OCI-LY1 (cell line): ENCODE results near the gene TUBA1C.

Source experiments
- H2AFZ ChIP-seq: fragments of 200-600 bp; sonication (generic), shearing (Covaris generic); 2 replicates; pipeline ENCODE4 v1.6.0; 2014; ENCODE audit warnings: antibody characterized with exemption, mild to moderate bottlenecking, low read length
- H3F3A ChIP-seq: fragments of 200-600 bp; sonication (generic), shearing (Covaris generic); 2 replicates; pipeline ENCODE4 v1.6.0; 2014; ENCODE audit warnings: mild to moderate bottlenecking, antibody characterized with exemption, low read length, moderate library complexity; ENCODE audit not compliant: insufficient read depth
- H3K27ac ChIP-seq: fragments of 200-600 bp; sonication (generic); 2 replicates; pipeline ENCODE4 v1.5.1; 2014; ENCODE audit warnings: low read length, mixed run types, mild to moderate bottlenecking, low read depth; ENCODE audit not compliant: poor library complexity, severe bottlenecking
- H3K27me3 ChIP-seq: fragments of 200-600 bp; sonication (generic); 2 replicates; pipeline ENCODE4 v1.6.0; 2014; ENCODE audit warnings: antibody characterized with exemption, mild to moderate bottlenecking, low read length, moderate library complexity; ENCODE audit not compliant: insufficient read depth
- H3K36me3 ChIP-seq: fragments of 200-600 bp; sonication (generic); 2 replicates; pipeline ENCODE4 v1.6.1; 2014; ENCODE audit warnings: mild to moderate bottlenecking, antibody characterized with exemption, low read length, moderate library complexity, mixed read lengths; ENCODE audit not compliant: insufficient read depth
- H3K4me1 ChIP-seq: fragments of 200-600 bp; sonication (generic); 2 replicates; pipeline ENCODE4 v1.5.1; 2014; ENCODE audit warnings: mild to moderate bottlenecking, low read length, moderate library complexity; ENCODE audit not compliant: insufficient read depth, severe bottlenecking
- H3K4me2 ChIP-seq: fragments of 200-600 bp; sonication (generic), shearing (Covaris generic); 2 replicates; pipeline ENCODE4 v1.6.1; 2014; ENCODE audit warnings: low read length
- H3K4me3 ChIP-seq: fragments of 200-600 bp; sonication (generic); 2 replicates; pipeline ENCODE4 v1.5.1; 2014; ENCODE audit warnings: low read length, low read depth, mild to moderate bottlenecking, mixed read lengths; ENCODE audit not compliant: poor library complexity, severe bottlenecking
- H3K79me2 ChIP-seq: fragments of 200-600 bp; shearing (Covaris generic); 2 replicates; pipeline ENCODE4 v1.6.1; 2016; ENCODE audit warnings: mixed run types, low read length, mixed read lengths; ENCODE audit not compliant: insufficient read depth
- H3K9ac ChIP-seq: fragments of 200-600 bp; sonication (generic), shearing (Covaris generic); 2 replicates; pipeline ENCODE4 v1.6.1; 2014; ENCODE audit warnings: mild to moderate bottlenecking, low read length, mixed read lengths
- H3K9me2 ChIP-seq: fragments of 200-600 bp; sonication (generic), shearing (Covaris generic); 2 replicates; pipeline ENCODE4 v1.6.1; 2014; ENCODE audit warnings: low read depth, mild to moderate bottlenecking, low read length, mixed read lengths
- H3K9me3 ChIP-seq: fragments of 200-600 bp; shearing (Covaris generic); 2 replicates; pipeline ENCODE4 v1.6.1; 2014; ENCODE audit warnings: low read length, mixed read lengths
- H4K20me1 ChIP-seq: fragments of 200-600 bp; sonication (generic), shearing (Covaris generic); 2 replicates; pipeline ENCODE4 v1.6.0; 2016; ENCODE audit warnings: mild to moderate bottlenecking, low read length; ENCODE audit not compliant: insufficient read depth
- EZH2 ChIP-seq: fragments of 200-600 bp; sonication (generic), shearing (Covaris generic); IDR thresholded peaks from 2 replicates; pipeline ENCODE4 v1.8.0; 2017; ENCODE audit warnings: borderline replicate concordance, mixed run types, mild to moderate bottlenecking, antibody characterized with exemption, low read length, moderate library complexity, mixed read lengths
- TF ChIP-seq, protein P1 (sequence below): fragments of 200-600 bp; sonication (generic), shearing (Covaris generic); IDR thresholded peaks from 2 replicates; pipeline ENCODE4 v1.5.1; 2017; ENCODE audit warnings: mild to moderate bottlenecking, antibody characterized with exemption, low read length, moderate library complexity, mixed read lengths

TUBA1C gene

DNA sequence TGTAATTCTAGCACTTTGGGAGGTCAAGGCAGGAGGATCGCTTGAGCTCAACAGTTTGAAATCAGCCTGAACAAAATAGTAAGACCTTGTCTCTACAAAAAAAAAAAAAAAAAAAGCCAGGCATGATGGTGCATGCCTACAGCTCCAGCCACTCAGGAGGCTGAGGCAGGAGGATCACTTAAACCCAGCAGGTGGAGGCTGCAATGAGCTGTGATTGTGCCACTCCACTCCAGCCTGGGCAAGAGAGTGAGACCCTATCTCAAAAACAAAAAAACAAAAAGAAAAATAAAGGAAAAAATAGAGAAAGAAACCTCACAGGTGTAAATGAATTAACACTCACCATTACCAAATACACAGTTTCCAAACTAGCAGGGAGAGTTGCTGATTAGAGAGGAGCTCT is 41.8 kb upstream of the TUBA1C start:
- Histone ChIP-seq H3F3A (no peaks in the 10 kb centered on the region), H4K20me1 (no peaks in the 10 kb centered on the region), H3K79me2 (no peaks in the 10 kb centered on the region), H3K4me3 (no peak overlapping the region), H3K4me2 (no peak overlapping the region), H3K9me2 (no peaks in the 10 kb centered on the region), H3K27ac (no peak overlapping the region), H3K4me1 (peaks cover 10% of the 10 kb centered on the region), H3K27me3 (no peaks in the 10 kb centered on the region), H3K9me3 (no peaks in the 10 kb centered on the region), H2AFZ (no peak overlapping the region), H3K9ac (no peak overlapping the region), H3K36me3 (no peaks in the 10 kb centered on the region)
- no peak for TF ChIP-seq EZH2
- TF ChIP-seq, protein P1, sequence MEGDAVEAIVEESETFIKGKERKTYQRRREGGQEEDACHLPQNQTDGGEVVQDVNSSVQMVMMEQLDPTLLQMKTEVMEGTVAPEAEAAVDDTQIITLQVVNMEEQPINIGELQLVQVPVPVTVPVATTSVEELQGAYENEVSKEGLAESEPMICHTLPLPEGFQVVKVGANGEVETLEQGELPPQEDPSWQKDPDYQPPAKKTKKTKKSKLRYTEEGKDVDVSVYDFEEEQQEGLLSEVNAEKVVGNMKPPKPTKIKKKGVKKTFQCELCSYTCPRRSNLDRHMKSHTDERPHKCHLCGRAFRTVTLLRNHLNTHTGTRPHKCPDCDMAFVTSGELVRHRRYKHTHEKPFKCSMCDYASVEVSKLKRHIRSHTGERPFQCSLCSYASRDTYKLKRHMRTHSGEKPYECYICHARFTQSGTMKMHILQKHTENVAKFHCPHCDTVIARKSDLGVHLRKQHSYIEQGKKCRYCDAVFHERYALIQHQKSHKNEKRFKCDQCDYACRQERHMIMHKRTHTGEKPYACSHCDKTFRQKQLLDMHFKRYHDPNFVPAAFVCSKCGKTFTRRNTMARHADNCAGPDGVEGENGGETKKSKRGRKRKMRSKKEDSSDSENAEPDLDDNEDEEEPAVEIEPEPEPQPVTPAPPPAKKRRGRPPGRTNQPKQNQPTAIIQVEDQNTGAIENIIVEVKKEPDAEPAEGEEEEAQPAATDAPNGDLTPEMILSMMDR, result no peak

DNA sequence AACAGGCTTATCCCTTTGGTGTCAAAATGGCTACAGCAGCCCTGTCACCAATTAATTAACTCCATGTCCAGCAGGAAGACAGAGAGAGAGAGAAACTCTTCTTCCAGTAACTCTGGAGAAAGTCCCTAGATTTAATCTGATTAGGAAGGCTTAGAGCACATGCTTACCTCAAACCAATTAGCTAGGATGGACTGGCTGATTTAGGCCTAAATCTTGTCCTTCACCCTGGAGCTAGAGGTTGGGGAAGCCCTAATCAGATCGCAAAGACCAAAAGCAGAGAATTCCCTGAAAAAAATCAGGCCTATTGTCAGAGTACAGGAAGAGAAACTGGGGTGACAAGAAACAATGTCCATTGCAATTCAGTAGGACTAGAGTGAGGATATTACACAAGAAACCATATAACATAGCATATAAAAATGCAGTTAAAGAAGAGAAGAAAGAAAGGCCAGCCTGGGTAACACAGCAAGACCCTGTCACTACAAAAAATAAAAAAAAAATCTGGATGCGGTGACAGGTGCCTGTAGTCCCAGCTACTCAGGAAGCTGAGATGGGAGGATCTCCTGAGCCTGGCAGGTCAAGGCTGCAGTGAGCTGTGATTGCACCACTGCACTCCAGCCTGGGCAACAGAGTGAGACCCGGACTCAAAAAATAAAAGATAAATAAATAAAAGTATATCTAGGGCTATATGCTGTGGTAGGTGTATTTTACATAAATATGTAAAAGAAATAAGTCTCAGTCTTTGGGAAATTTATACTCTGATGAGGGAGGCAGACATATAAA is 41.1 kb upstream of the TUBA1C start:
- H3K9me3 ChIP-seq, result no peaks in the 10 kb centered on the region
- no peaks in the 10 kb centered on the region for H3K9me2 ChIP-seq
- H3K9ac ChIP-seq, result no peak overlapping the region
- no peak overlapping the region for H3K27ac ChIP-seq
- no peak overlapping the region for H3K4me2 ChIP-seq
- H4K20me1 ChIP-seq, result no peaks in the 10 kb centered on the region
- H3K36me3 ChIP-seq, result no peaks in the 10 kb centered on the region
- peaks cover 10% of the 10 kb centered on the region for H3K4me1 ChIP-seq
- no peak for TF ChIP-seq EZH2
- TF ChIP-seq, protein P1, result no peak
- no peak overlapping the region for H3K4me3 ChIP-seq
- no peaks in the 10 kb centered on the region for H3K27me3 ChIP-seq
- H3K79me2 ChIP-seq, result no peaks in the 10 kb centered on the region
- no peak overlapping the region for H2AFZ ChIP-seq
- no peaks in the 10 kb centered on the region for H3F3A ChIP-seq

DNA sequence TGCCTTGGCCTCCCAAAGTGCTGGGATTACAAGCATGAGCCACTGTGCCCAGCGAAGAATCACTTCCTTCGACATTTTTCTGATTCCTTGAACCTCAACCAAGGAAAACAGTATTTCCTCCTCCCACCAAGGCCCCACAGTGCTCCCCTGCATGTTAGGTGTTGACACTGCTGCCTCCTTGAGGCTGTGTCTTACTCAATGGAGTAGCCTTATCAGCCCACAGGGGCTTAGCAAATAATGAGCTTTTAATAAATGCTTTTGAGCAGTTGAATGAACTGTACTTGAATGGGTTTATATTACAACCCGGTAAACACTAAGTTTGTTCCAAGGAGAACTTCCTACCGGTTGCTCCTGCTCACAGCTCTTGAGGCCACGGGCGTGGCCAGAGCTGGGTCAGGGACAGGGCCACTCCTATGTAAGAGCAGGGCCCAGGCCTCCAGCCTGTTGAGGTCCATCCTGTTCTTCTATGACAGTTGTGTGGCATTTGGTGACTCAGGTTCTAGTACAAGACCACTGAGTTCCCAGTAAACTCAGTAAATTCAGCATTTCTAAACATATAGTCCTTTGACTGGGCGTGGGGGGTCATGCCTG is 39.2 kb upstream of the TUBA1C start:
- H3K4me1 ChIP-seq, result peaks cover 7% of the 10 kb centered on the region
- H3K4me3 ChIP-seq, result no peak overlapping the region

More for the DNA sequence above, 39.2 kb upstream of the TUBA1C start:
- no peak overlapping the region for H3K4me2 ChIP-seq
- no peak overlapping the region for H2AFZ ChIP-seq
- H3K9me3 ChIP-seq, result no peaks in the 10 kb centered on the region
- H3K27me3 ChIP-seq, result no peaks in the 10 kb centered on the region
- H3K9ac ChIP-seq, result no peak overlapping the region
- H3F3A ChIP-seq, result no peaks in the 10 kb centered on the region
- no peaks in the 10 kb centered on the region for H4K20me1 ChIP-seq
- H3K9me2 ChIP-seq, result no peaks in the 10 kb centered on the region
- no peaks in the 10 kb centered on the region for H3K36me3 ChIP-seq
- H3K27ac ChIP-seq, result no peak overlapping the region
- H3K79me2 ChIP-seq, result no peaks in the 10 kb centered on the region
- TF ChIP-seq, protein P1, result peak; percentile 41
- TF ChIP-seq EZH2, result no peak
